Ascending aorta (tissue), 2 donors: ENCODE data around the gene FBXW11. TPM values are rescaled to one million over a fixed set of nuclear protein-coding genes. Genes with fewer than 3 reads are reported as not detected.
"Not testable (repeated sequence)": the region's sequence is repeated elsewhere in the genome, so short reads cannot be mapped to it uniquely, and the experiment has no call there.

Experiments used
- DNase-seq, 2 donors: peaks; one replicate each; pipeline ENCODE4 v3.0.0-alpha.2; 2019; ENCODE audit warnings: low spot score in 2 of 2
- H3K27ac ChIP-seq, 2 donors: fragments of 200-600 bp; sonication (generic); one replicate each; pipeline ENCODE4 v1.5.1; 2016 to 2017; ENCODE audit warnings: mild to moderate bottlenecking in 1 of 2
- H3K27me3 ChIP-seq: fragments of 200-600 bp; sonication (generic); one replicate; pipeline ENCODE4 v1.5.1; 2017
- H3K36me3 ChIP-seq, 2 donors: fragments of 200-600 bp; sonication (generic); one replicate each; pipeline ENCODE4 v1.5.1; 2016
- H3K4me1 ChIP-seq, 2 donors: fragments of 200-600 bp; sonication (generic); one replicate each; pipeline ENCODE4 v1.5.1; 2016 to 2017; ENCODE audit warnings: mild to moderate bottlenecking in 1 of 2
- H3K4me3 ChIP-seq, 2 donors: fragments of 200-600 bp; sonication (generic); one replicate each; pipeline ENCODE4 v1.5.1; 2016 to 2017; ENCODE audit warnings: mild to moderate bottlenecking in 1 of 2
- H3K9me3 ChIP-seq, 2 donors: fragments of 200-600 bp; sonication (generic); one replicate each; pipeline ENCODE4 v1.5.1; 2016
- CTCF ChIP-seq, 3 experiments: fragments of 200-600 bp in 2 of 3; fragments of 450-650 bp in 1 of 3; sonication (generic) in 2 of 3; IDR thresholded peaks; one replicate each; pipeline ENCODE4 v1.5.1; 2016 to 2019; ENCODE audit warnings: antibody characterized with exemption in 3 of 3, mild to moderate bottlenecking in 1 of 3, moderate library complexity in 1 of 3
- intact Hi-C: fragments of 100-400 bp; cut with DNase I; formaldehyde crosslinking; loops from one replicate; pipeline ENCODE4 v1.15.1; 2023
- total RNA-seq: library from RNA; depleted of rRNA; stranded (reverse); fragments of >200 nt; gene quantifications from one replicate; pipeline ENCODE4 v1.1.0, GENCODE V29; 2016

The FBXW11 gene
- total RNA-seq, 1 donor from 2014 or later, result 34.6 TPM

GRCh38 chr5:172038167-172038566, 31.7 kb upstream of the FBXW11 start:
- intact Hi-C loops, result no loop called here
- H3K27ac ChIP-seq, result no peak overlapping the region
- H3K4me1 ChIP-seq, result no peaks in the 10 kb centered on the region
- peaks cover 0 to 4% of the 10 kb centered on the region in 2 donors for H3K9me3 ChIP-seq
- no peak for TF ChIP-seq CTCF (IDR thresholded peaks at IDR 0.05)
- H3K36me3 ChIP-seq, result no peaks in the 10 kb centered on the region
- H3K4me3 ChIP-seq, result no peak overlapping the region
- no peak for DNase-seq
- H3K27me3 ChIP-seq, result no peaks in the 10 kb centered on the region

- no peak for DNase-seq
- no peak for TF ChIP-seq CTCF (IDR thresholded peaks at IDR 0.05)
- Histone ChIP-seq H3K27me3 (no peaks in the 10 kb centered on the region), H3K9me3 (peaks cover 0 to 4% of the 10 kb centered on the region in 2 donors), H3K4me1 (no peaks in the 10 kb centered on the region), H3K27ac (no peak overlapping the region), H3K4me3 (no peak overlapping the region), H3K36me3 (no peaks in the 10 kb centered on the region)
- intact Hi-C loops, result no loop called here
These were observed 28.6 kb upstream of the FBXW11 start for GRCh38 chr5:172035049-172035448.

- no peak for TF ChIP-seq CTCF (IDR thresholded peaks at IDR 0.05)
- Histone ChIP-seq H3K4me3 (no peak overlapping the region), H3K27me3 (no peaks in the 10 kb centered on the region), H3K4me1 (no peaks in the 10 kb centered on the region), H3K9me3 (no peaks in the 10 kb centered on the region), H3K36me3 (no peaks in the 10 kb centered on the region), H3K27ac (no peak overlapping the region)
- intact Hi-C loops, result no loop called here
- DNase-seq, result no peak
These were observed 25.5 kb upstream of the FBXW11 start for GRCh38 chr5:172031894-172032461.

GRCh38 chr5:172029876-172030275, 23.4 kb upstream of the FBXW11 start:
- no peak for TF ChIP-seq CTCF (IDR thresholded peaks at IDR 0.05)
- Histone ChIP-seq H3K27me3 (no peaks in the 10 kb centered on the region), H3K9me3 (no peaks in the 10 kb centered on the region), H3K36me3 (no peaks in the 10 kb centered on the region), H3K4me3 (no peak overlapping the region), H3K27ac (no peak overlapping the region), H3K4me1 (no peaks in the 10 kb centered on the region)
- DNase-seq, result no peak
- intact Hi-C loops, result no loop called here

GRCh38 chr5:172028167-172028566, 21.7 kb upstream of the FBXW11 start:
- no peak overlapping the region for H3K4me3 ChIP-seq
- H3K36me3 ChIP-seq, result no peaks in the 10 kb centered on the region
- no peak overlapping the region for H3K27ac ChIP-seq
- intact Hi-C loops, result no loop called here
- H3K9me3 ChIP-seq, result no peaks in the 10 kb centered on the region
- no peaks in the 10 kb centered on the region for H3K27me3 ChIP-seq
- TF ChIP-seq CTCF (IDR thresholded peaks at IDR 0.05), result no peak
- no peak for DNase-seq
- no peaks in the 10 kb centered on the region for H3K4me1 ChIP-seq

- intact Hi-C loops, H3K9me3 ChIP-seq, H3K4me1 ChIP-seq, DNase-seq, H3K4me3 ChIP-seq, H3K27ac ChIP-seq, H3K27me3 ChIP-seq, H3K36me3 ChIP-seq: not testable (repeated sequence)
These were observed 13.8 kb upstream of the FBXW11 start for GRCh38 chr5:172020110-172020786.
